GM23248 (cell line): ENCODE results near the gene SNRK.

ENCODE experiments used
- EZH2 ChIP-seq: fragments of 200-600 bp; sonication (generic); IDR thresholded peaks from 2 replicates; pipeline ENCODE4 v1.6.1; 2018; ENCODE audit warnings: antibody characterized with exemption, mild to moderate bottlenecking; ENCODE audit not compliant: insufficient read depth, poor library complexity, severe bottlenecking
- EZH2phosphoT487 ChIP-seq: fragments of 200-600 bp; sonication (generic); IDR thresholded peaks from 2 replicates; pipeline ENCODE4 v1.6.1; 2018; ENCODE audit warnings: antibody characterized with exemption, moderate library complexity, mild to moderate bottlenecking, low read depth; ENCODE audit not compliant: insufficient read depth

GRCh38 chr3:43389388-43390254 is 103.3 kb downstream of the SNRK start:
- TF ChIP-seq EZH2 (no peak), EZH2phosphoT487 (no peak)
